Spleen (tissue), 11 donors: Measurements from ENCODE around the gene AP1G1. TPM values are rescaled to one million over a fixed set of nuclear protein-coding genes. Genes with fewer than 3 reads are reported as not detected.

Source experiments
- DNase-seq: peaks from one replicate; pipeline ENCODE4 v3.0.0-alpha.2; 2020
- H3K27ac ChIP-seq, 8 donors: fragments of 200-600 bp; sonication (generic) in 7 of 8; 1 replicate in 4 of 8; 2 replicates in 4 of 8; pipeline versions ENCODE4 v1.5.0 to v1.8.0; 2016 to 2021; ENCODE audit warnings: inconsistent platforms in 4 of 8, mild to moderate bottlenecking in 4 of 8, moderate library complexity in 1 of 8
- H3K27me3 ChIP-seq, 7 donors: fragments of 200-600 bp; sonication (generic) in 6 of 7; replicated peaks in 1 of 7; 1 replicate in 4 of 7; 2 replicates in 3 of 7; pipeline versions ENCODE4 v1.5.0 to v1.8.0; 2016 to 2021; ENCODE audit warnings: inconsistent platforms in 3 of 7, mild to moderate bottlenecking in 1 of 7
- H3K36me3 ChIP-seq, 6 donors: fragments of 200-600 bp; sonication (generic) in 5 of 6; 1 replicate in 4 of 6; 2 replicates in 2 of 6; pipeline versions ENCODE4 v1.5.0 to v1.8.0; 2016 to 2021; ENCODE audit warnings: inconsistent platforms in 2 of 6
- H3K4me1 ChIP-seq, 6 donors: fragments of 200-600 bp; sonication (generic) in 5 of 6; 1 replicate in 3 of 6; 2 replicates in 3 of 6; pipeline versions ENCODE4 v1.5.0 to v1.8.0; 2016 to 2021; ENCODE audit warnings: inconsistent platforms in 3 of 6
- H3K4me3 ChIP-seq, 8 donors: fragments of 200-600 bp; sonication (generic) in 7 of 8; 1 replicate in 4 of 8; 2 replicates in 4 of 8; pipeline versions ENCODE4 v1.5.0 to v1.8.0; 2016 to 2021; ENCODE audit warnings: inconsistent platforms in 4 of 8, mild to moderate bottlenecking in 4 of 8, moderate library complexity in 2 of 8
- H3K9me3 ChIP-seq, 8 donors: fragments of 200-600 bp; sonication (generic) in 7 of 8; 1 replicate in 4 of 8; 2 replicates in 4 of 8; pipeline versions ENCODE4 v1.5.0 to v1.8.0; 2016 to 2021; ENCODE audit warnings: inconsistent platforms in 4 of 8
- CTCF ChIP-seq, 11 experiments: fragments of 200-600 bp in 7 of 11; fragments of 450-650 bp in 4 of 11; sonication (generic) in 4 of 11; IDR thresholded peaks in 8 of 11; conservative IDR thresholded peaks in 3 of 11; 1 replicate in 7 of 11; 2 replicates in 4 of 11; pipeline versions ENCODE4 v1.4.0 to v1.8.0; 2016 to 2021; ENCODE audit warnings: antibody characterized with exemption in 11 of 11, inconsistent platforms in 4 of 11, mild to moderate bottlenecking in 1 of 11
- POLR2A ChIP-seq, 3 donors: fragments of 450-650 bp; IDR thresholded peaks; one replicate each; pipeline ENCODE4 v1.5.1; 2017; ENCODE audit warnings: antibody characterized with exemption in 3 of 3, mild to moderate bottlenecking in 1 of 3
- POLR2AphosphoS5 ChIP-seq, 3 donors: sonication (generic); formaldehyde crosslinking; IDR thresholded peaks; one replicate each; pipeline ENCODE4 v1.5.1; 2017; ENCODE audit warnings: antibody characterized with exemption in 3 of 3
- WGBS, 5 donors: extraction: QIAGEN DNeasy Blood & Tissue Kit in 3 of 5; methylation state at CpG; one replicate each; pipeline versions ENCODE4 v1.1.5 to v1.1.7; 2013 to 2018; 5-methylcytosine and 5-hydroxymethylcytosine counted together
- intact Hi-C: fragments of 100-400 bp; cut with DNase I; formaldehyde crosslinking; loops from one replicate; pipeline ENCODE4 v1.15.0; 2023; ENCODE audit warnings: low total_unique reads
- polyA plus RNA-seq, 3 donors: library from polyadenylated mRNA; stranded (reverse); fragments of 200-250 nt; gene quantifications; one replicate each; pipeline ENCODE4 v1.2.1, GENCODE V29; 2013
- total RNA-seq, 7 donors: library from RNA; depleted of rRNA in 3 of 7; stranded (reverse); fragments of >200 nt in 3 of 7; fragmentation: NEBNext Ultra II Directional in 4 of 7; extraction: Animal tissue kit (Norgen Biotek cat#: 25700) in 4 of 7; gene quantifications; one replicate each; pipeline versions ENCODE4 v1.1.0 to v1.2.1, GENCODE V29; 2016 to 2021
- donor health status: healthy with polysubstance abuse.
- donor health status: DM: no; HTN: no; CAD: no; lungs with moderate emphysema.
- donor health status: DM: no; HTN: no; CAD: no.
- donor health status: Bipolar disorder and iron deficiency.
- donor health status: healthy.
- donor health status: DM: no; HTN: no; CAD: no.
- donor health status: DM: yes; HTN: yes; CAD: no.

The AP1G1 gene
- total and polyA plus RNA-seq, 10 donors: 11.2 to 125 (median 94.1) TPM

DNA sequence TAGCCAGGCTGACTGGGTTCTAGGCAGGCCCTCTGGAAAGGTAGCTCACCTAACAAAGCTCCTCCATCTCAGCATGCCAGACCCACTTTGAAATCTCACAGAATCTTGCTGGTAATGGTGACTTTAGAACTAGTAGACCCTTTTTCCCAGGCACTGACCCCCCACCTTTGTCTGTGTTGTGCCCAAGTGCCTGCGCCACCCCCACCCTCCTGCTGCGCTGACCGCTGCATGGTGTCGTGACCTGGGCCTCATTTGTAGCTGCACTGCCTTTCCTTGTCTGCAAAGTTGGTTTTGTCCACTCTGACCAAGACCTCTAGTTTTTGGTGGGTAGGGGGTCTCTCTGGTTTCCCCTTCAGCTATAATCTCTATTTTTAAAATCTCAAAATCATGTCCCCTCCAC, 43.9 kb upstream of the AP1G1 start:
- 95 to 100% (median 99%) methylated on average over 4 of the region's 4 CpGs for WGBS, 5 donors
- Histone ChIP-seq H3K27me3 (no peaks in the 10 kb centered on the region), H3K9me3 (no peaks in the 10 kb centered on the region), H3K4me3 (no peak overlapping the region), H3K27ac (peak overlapping the region in 7 of 8 donors; percentile 1 to 75 (median 47)), H3K4me1 (peaks cover 8 to 73% (median 47%) of the 10 kb centered on the region in 6 donors), H3K36me3 (peaks cover 0 to 99% (median 50%) of the 10 kb centered on the region in 6 donors)
- intact Hi-C loops: no loop called here
- TF ChIP-seq POLR2A (IDR thresholded peaks at IDR 0.05) (no peak), CTCF (IDR thresholded peaks at IDR 0.05 in 8 of 11, conservative IDR thresholded peaks at IDR 0.05 in 3 of 11) (no peak), POLR2AphosphoS5 (IDR thresholded peaks at IDR 0.05) (no peak)
- no peak for DNase-seq

DNA sequence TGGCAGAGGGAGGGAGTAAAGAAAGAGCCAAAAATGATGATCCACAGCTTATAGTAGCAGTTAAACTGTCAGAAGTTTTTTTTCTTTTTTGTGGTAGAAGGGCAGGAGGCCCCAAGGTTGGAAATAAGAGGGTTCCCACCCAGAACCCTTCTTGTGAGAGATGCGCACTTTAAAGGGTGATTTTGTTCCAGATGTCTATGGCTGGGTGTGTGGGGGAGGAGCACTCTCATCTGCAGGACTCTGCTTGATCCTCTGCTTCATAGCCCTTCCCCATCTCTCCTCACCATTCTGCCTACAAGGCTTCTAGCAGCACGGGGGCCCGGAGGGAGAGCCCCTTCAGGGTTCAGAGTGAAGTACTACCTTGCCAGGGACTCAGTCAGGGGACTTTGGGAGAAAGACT, 43.5 kb upstream of the AP1G1 start:
- no peaks in the 10 kb centered on the region for H3K9me3 ChIP-seq
- DNase-seq: no peak
- H3K36me3 ChIP-seq: peaks cover 0 to 95% (median 50%) of the 10 kb centered on the region in 6 donors
- 77 to 88% (median 84%) methylated on average over 3 of the region's 3 CpGs for WGBS, 5 donors
- peak overlapping the region in 3 of 8 donors; percentile 46 to 56 (median 49) for H3K27ac ChIP-seq
- H3K4me1 ChIP-seq: peaks cover 12 to 74% (median 51%) of the 10 kb centered on the region in 6 donors
- no peak overlapping the region for H3K4me3 ChIP-seq
- H3K27me3 ChIP-seq: no peaks in the 10 kb centered on the region
- intact Hi-C loops: no loop called here
- TF ChIP-seq POLR2AphosphoS5 (IDR thresholded peaks at IDR 0.05): no peak
- TF ChIP-seq CTCF (IDR thresholded peaks at IDR 0.05 in 8 of 11, conservative IDR thresholded peaks at IDR 0.05 in 3 of 11): no peak
- TF ChIP-seq POLR2A (IDR thresholded peaks at IDR 0.05): no peak

- intact Hi-C loops: no loop called here
- peaks cover 0 to 92% (median 50%) of the 10 kb centered on the region in 6 donors for H3K36me3 ChIP-seq
- no peak overlapping the region for H3K4me3 ChIP-seq
- WGBS, 5 donors: 94 to 98% (median 97%) methylated on average over 6 to 8 of the region's 8 CpGs
- TF ChIP-seq POLR2A (IDR thresholded peaks at IDR 0.05) (no peak), CTCF (IDR thresholded peaks at IDR 0.05 in 8 of 11, conservative IDR thresholded peaks at IDR 0.05 in 3 of 11) (no peak), POLR2AphosphoS5 (IDR thresholded peaks at IDR 0.05) (no peak)
- H3K9me3 ChIP-seq: no peaks in the 10 kb centered on the region
- peaks cover 16 to 74% (median 55%) of the 10 kb centered on the region in 6 donors for H3K4me1 ChIP-seq
- H3K27me3 ChIP-seq: no peaks in the 10 kb centered on the region
- H3K27ac ChIP-seq: peak overlapping the region in 3 of 8 donors; percentile 46 to 56 (median 49)
- DNase-seq: no peak
Observed at GRCh38 chr16:71851746-71852145, 43.1 kb upstream of the AP1G1 start.

DNA sequence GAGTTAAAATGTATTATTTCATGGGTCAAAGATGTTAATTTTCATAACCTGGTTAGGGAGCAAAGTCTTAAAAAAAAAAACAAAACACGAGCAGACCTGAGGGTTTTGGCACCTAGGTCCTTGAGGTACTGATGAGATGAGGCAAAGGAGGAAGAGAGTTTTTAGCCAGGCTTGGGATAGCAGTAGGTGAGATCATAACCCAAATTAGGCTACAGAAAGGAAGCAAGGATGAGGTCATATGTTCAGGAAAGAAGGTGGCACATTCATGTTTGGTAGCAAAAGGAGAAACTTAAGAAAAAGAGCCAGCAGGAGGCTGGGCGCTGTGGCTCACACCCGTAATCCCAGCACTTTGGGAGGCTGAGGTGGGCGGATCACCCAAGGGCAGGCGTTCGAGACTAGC, 40.0 kb upstream of the AP1G1 start:
- WGBS, 5 donors: 76 to 96% (median 91%) methylated on average over 6 of the region's 6 CpGs
- H3K9me3 ChIP-seq: no peaks in the 10 kb centered on the region
- no peak overlapping the region for H3K4me3 ChIP-seq
- H3K27ac ChIP-seq: no peak overlapping the region
- H3K4me1 ChIP-seq: peaks cover 19 to 66% (median 40%) of the 10 kb centered on the region in 6 donors
- peaks cover 0 to 61% (median 50%) of the 10 kb centered on the region in 6 donors for H3K36me3 ChIP-seq
- intact Hi-C loops: no loop called here
- TF ChIP-seq POLR2A (IDR thresholded peaks at IDR 0.05) (no peak), POLR2AphosphoS5 (IDR thresholded peaks at IDR 0.05) (no peak)
- DNase-seq: no peak
- H3K27me3 ChIP-seq: no peaks in the 10 kb centered on the region
